Muscle of back (tissue), 11 donors: ENCODE data around the gene PKD1L1. TPM values are rescaled to one million over a fixed set of nuclear protein-coding genes. Genes with fewer than 3 reads are reported as not detected.
A peak's percentile ranks its signal among the peaks of the same experiment; 100 is the strongest.
"Not testable (repeated sequence)": the region's sequence is repeated elsewhere in the genome, so short reads cannot be mapped to it uniquely, and the experiment has no call there.

ENCODE experiments used
- DNase-seq, 3 donors: peaks; one replicate each; pipeline versions ENCODE4 v3.0.0 to v3.0.0-alpha.2; 2013
- polyA plus RNA-seq, 10 donors: library from polyadenylated mRNA; unstranded; fragments of 120-200 nt; gene quantifications; one replicate each; pipeline ENCODE4 v1.2.1, GENCODE V29; 2013; ENCODE audit not compliant: insufficient read length in 10 of 10

PKD1L1 gene
- polyA plus RNA-seq, 10 donors, result 0.14 to 1.4 (median 0.67) TPM

GRCh38 chr7:47818796-47819606 is 129.3 kb downstream of the PKD1L1 start:
- peak; percentile 73 to 88 (median 82) for DNase-seq

DNA sequence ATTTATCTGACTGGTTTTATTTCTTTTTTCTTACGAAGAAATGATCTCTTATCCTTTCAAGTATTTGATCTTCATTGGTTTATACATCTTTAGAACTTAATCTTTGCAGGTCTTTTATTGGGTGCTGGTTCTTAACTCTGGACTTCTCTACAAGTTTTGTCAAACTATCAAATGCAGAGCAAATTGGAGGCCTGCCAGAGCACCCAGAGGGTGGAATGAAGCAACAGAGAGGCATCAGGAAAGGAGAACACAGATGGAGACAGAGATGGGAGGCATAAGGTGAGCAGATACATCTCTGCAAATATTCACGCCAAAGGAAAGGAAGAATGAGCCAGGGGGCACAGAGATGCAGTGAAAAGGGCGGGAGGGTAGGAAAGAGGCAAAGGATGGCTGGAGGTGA is 130.3 kb downstream of the PKD1L1 start:
- DNase-seq, result no peak

DNA sequence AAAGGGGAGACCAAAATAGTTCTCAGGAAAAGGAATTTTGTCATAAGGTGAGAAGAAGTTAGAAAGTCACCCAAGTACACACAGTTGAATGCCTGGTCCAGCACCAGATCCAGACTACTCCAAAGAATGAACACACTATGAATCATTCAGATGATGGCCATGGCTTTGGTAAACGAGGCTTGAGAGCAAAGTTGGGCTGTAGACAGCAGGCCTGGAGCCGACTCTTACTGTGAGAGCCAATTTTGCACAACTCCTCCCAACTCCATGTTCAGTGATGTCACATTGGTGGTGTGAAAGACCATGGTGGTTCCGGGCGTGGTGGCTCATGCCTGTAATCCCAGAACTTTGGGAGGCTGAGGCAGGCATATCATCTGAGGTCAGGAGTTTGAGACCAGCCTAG is 131.6 kb downstream of the PKD1L1 start:
- DNase-seq, result peak in 1 of 3 donors; percentile 35

GRCh38 chr7:47815867-47816266 is 132.4 kb downstream of the PKD1L1 start:
- DNase-seq, result no peak

GRCh38 chr7:47814905-47815613 is 133.2 kb downstream of the PKD1L1 start:
- no peak for DNase-seq

DNA sequence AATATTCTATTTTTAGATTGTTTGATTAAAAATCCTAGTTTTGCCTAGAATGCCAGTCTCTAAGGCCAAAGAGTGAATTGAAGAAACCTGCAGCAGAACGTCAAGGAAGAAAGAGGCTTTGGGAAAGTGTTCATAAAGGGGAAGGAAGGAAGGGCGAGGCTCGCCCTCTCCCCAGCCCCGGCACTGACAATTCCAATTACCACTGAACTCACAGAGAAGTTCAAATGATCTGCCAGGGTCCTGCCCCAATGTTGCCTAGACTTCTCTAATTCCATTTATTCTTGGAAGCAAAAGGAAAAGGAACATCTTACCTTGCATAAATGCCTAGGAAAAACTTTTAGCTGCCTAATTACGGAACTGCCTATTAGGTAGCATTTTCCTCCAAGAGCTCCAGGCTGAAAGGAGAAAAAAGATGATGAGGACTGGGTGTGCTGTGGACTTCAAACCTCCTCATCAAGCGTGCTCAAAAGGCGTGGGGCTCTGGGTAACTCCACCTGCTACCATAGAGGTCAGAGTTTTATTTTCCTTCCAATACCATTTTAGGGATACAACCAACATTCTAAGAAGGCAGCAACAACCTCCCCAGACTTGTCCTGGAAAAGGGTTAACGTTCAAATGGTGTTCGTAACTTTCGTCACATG is 134.5 kb downstream of the PKD1L1 start:
- no peak for DNase-seq

GRCh38 chr7:47812429-47813136 is 135.7 kb downstream of the PKD1L1 start:
- DNase-seq, result no peak

DNA sequence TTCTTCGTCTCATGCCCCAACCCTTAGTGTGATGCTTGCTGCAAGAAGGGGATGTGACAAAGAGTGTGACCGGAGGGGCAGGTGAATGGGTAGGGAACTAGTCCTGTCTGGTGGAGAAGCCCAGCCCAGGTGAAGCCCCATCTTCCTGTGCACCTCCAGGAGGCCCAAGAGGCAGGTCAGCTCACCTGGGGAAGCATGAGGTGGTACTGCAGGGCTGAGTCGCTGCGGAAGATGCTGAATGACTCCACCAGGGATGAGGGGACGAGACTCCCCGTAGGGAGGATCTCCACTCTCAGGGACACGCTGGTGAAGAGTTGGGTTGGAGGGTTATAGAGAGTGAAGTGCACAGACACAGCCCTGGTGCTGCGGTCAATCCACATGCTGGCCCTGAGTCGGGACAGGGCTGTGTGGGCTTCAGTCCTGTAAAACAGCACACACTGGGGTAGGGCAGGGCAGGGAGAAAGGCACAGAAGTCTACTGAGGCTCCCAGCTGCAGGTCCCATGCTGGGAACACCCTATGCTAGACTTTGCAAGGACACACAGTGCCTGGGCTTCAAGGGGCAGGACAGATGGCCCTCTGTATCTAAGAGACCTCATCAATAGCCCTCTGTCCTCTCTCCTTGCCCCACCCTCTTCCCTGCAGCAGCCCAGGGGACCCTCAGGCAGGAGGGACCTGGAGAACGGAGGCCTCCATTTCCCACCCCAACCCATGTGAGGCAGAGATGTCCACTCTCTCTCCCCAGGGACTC is 136.5 kb downstream of the PKD1L1 start:
- no peak for DNase-seq

GRCh38 chr7:47809387-47809786 is 138.9 kb downstream of the PKD1L1 start:
- no peak for DNase-seq

DNA sequence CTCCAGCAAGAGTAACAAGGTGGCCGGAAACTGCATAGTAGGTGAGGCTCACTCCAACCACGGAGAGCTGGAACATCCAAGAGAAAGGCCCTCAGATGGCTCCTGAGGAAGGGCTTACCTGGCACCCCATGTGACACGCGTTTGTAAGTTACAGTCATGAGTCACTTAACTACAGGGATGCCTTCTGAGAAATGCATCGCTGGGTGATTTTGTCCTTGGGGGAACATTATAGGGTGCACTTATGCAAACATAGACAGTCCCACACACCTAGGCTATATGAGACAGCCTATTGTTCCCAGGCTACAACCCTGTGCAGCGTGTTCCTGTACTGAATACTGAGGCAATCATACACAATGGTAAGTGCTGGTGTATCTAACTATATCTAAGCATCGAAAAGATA is 139.9 kb downstream of the PKD1L1 start:
- DNase-seq, result no peak

- DNase-seq, result no peak
These were observed 140.5 kb downstream of the PKD1L1 start for GRCh38 chr7:47807756-47808155.

DNA sequence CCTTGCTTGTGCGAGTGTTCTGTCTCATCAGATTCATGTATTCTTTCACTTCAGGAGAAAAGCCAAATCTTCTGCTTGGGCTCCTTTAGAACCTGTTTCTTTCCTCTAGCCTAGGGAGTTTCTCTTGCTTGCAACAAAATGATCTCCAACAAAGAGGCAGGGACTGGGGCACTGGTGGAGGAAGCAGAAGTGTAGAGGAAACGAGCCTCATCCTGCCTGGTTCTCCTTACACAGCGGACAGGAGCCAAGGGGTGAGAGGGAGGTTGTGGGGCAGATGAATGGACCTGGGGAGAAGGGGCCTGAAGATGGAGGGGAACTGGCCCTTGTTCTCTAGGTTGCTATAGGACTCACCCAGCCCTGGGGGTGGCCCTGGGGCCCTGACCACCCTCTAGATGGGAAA is 141.1 kb downstream of the PKD1L1 start:
- DNase-seq, result no peak

DNA sequence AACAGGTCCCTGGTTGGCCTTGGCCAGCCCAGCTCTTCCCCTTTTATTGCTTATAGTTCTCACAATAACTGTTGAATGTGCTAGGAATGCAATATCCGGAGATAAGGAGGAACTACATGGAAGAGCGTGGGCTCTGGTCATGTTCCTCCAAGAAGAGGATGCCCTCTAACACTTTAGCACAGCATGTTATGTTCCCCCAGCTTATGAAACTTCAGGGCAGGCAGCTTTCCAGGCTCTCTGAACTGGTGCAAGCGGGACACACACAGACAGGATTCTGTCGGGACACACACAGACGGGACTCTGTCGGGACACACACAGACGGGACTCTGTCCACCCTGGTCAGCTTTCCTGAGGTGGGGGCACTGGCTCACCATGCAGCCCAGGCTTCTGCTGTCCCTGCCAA is 141.6 kb downstream of the PKD1L1 start:
- peak in 1 of 3 donors; percentile 33 for DNase-seq

DNA sequence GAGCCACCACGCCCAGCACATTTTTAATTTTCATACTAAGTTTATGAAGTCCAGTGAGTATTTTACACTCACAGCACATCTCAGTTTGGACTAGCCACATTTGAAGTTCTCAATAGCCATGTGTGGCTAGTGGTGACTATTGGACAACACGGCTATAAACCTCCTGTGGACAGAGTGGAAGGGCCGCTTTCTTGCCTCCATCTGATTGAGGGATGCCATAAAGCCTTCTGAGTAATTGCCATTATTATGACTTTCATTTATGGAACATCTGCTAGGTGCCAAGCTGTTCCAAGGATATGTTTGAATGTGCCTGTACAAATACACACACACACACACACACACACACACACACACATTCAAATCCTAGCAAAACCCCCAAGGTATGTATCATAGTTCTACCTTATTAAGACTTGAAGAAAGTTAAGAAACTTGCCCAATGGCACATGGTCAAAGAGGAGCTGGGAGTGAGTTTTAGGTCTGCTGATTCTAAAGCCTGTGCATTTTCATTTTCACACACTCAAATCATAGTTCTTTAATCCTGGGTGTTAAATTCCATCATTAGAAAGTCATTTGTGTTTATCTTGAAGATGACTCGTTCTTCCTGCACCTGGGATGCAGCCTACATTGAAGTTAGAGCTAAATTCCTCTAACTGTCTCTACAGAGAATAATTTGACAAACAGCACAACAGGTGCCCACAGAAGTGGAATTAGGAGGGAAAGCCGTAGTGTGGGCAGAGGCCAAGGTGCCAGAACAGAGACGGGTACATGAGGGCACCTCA is 143.3 kb downstream of the PKD1L1 start:
- no peak for DNase-seq

DNA sequence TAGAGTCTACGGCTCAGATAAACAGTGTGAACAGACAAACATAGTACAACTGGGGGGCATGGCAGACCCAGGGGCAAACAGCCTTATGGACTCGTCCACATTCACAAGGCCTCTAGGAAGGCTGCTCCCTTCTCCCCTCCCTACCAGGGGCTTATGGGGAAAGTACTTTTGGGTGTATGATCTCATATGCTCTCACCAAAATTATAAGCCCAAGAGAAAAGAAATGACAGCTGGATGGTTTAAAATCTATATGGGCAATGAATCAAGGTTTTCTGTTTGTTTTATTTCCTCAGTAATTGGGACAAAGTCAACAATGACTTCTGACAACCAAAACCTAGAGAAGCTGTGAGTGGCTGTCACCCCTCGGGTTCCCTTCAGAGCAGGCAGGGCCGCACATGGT is 144.4 kb downstream of the PKD1L1 start:
- no peak for DNase-seq

GRCh38 chr7:47803025-47803424 is 145.2 kb downstream of the PKD1L1 start:
- no peak for DNase-seq

DNA sequence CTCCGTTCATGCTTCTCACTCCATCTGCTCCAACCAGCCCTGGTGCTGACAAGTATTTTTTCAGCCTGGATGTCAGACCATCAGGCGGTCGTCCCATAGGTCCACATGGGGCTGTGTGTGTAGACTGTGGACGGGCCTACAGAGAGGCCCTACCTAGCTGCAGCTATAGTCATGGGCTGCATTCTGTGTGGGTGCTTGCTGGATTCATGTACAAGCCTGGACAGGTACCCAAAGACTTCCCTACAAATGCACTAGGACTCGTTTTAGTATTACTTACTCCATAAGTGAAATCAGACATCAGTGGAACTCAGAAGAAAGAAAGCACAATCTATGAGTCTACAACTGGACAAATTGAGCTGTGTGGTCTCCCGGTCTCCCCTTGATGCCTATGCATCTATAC is 146.8 kb downstream of the PKD1L1 start:
- no peak for DNase-seq

GRCh38 chr7:47799524-47799923 is 148.7 kb downstream of the PKD1L1 start:
- no peak for DNase-seq

- no peak for DNase-seq
These were observed 151.9 kb downstream of the PKD1L1 start for GRCh38 chr7:47796347-47796746.

DNA sequence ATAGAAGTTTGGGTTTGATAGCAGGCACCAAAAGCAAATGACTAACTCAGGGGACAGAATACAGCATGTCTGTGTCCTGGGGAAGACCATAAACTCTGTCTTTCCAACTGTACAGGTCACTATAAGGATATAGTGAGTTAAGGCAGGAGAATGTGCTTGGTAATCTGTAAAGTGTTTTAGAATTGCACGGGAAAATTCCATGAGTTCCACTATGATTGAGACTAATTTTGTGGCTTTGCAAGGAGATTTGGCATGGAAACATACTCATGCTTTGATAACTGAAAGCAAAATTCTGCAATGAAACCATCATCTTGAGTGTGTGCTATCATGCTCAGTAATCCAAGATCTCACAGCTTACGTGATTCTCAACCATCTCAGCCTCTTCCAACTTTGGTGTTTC is 152.6 kb downstream of the PKD1L1 start:
- peak in 1 of 3 donors; percentile 90 for DNase-seq

DNA sequence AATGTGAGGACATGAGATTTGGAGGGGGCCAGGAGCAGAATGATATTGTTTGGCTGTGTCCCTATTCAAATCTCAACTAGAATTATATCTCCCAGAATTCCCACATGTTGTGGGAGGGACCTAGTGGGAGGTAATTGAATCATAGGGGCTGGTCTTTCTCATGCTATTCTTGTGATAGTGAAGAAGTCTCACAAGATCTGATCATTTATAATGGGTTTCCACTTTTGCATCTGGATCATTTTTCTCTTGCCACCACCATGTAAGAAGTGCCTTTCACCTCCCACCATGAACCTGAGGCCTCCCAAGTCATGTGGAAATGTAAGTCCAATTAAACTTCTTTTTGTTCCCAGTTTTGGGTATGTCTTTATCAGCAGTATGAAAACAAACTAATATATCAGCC is 153.1 kb downstream of the PKD1L1 start:
- not testable (repeated sequence) for DNase-seq
